ENCODE results near the gene NAA38.

Gene NAA38

GRCh38 chr17:7856811-7857712 lies at the start of gene NAA38:
TSS of gene NAA38 (minus strand) at chr17:7857559. CDS start at chr17:7857463, 96 bp downstream.
- peaks cover 22 to 55% of the 10 kb centered on the region in 2 experiments for H3K36me3 ChIP-seq (ENCODE audit: control insufficient read depth in 2 of 2, insufficient read depth in 1 of 2, low read length in 2 of 2)
- CTCF ChIA-PET, result interaction anchor here (0.7 to 2.8 kb wide), 19 partner anchors 8 to 225 kb away, joined by 3 to 29 read pairs (median 4); partner anchors contain the start of gene DNAH2
- H3K27ac ChIP-seq (ENCODE audit: extremely low read depth, low read depth, low read length), result peak within 1 kb of the TSS; percentile 90
- H3K9me3 ChIP-seq (ENCODE audit: control insufficient read depth, insufficient read depth, low read depth, low read length), result no peaks in the 10 kb centered on the region
- H3K4me1 ChIP-seq (ENCODE audit: control insufficient read depth, insufficient read depth, low read length), result peaks cover 8% of the 10 kb centered on the region; the same call in 1 of the 2 replicates
- peak within 1 kb of the TSS; percentile 88 for H3K4me3 ChIP-seq (ENCODE audit: low read depth, low read length)
- POLR2A ChIA-PET, result interaction anchor here (0.6 to 3.2 kb wide), 26 partner anchors 12 to 643 kb away, joined by 3 to 110 read pairs (median 5); partner anchors contain the start of genes ATP1B2, AURKB, CHD3 and CNTROB
- no peak for TF ChIP-seq ZNF626 (tag by site-specific recombination; IDR thresholded peaks at IDR 0.05)
- peak; percentile 47; the same call in 1 of the 2 replicates for TF ChIP-seq ZSCAN30 (tag by site-specific recombination; IDR thresholded peaks at IDR 0.05)
- TF ChIP-seq YY2 (tag by site-specific recombination; IDR thresholded peaks at IDR 0.05), result peak; percentile 88
- no peak for TF ChIP-seq ZNF677 (tag by site-specific recombination; IDR thresholded peaks at IDR 0.05)
- no peak for TF ChIP-seq ZNF202 (tag by site-specific recombination; IDR thresholded peaks at IDR 0.05; ENCODE audit: borderline replicate concordance)
- TF ChIP-seq ZNF174 (tag by site-specific recombination; IDR thresholded peaks at IDR 0.05), result no peak
- peak; percentile 95 for TF ChIP-seq ZNF335 (tag by site-specific recombination; conservative IDR thresholded peaks at IDR 0.05)
- 0 out of 2 replicates have a peak, but pooled peaks have one; percentile 22 for TF ChIP-seq ZBTB7A (tag by site-specific recombination; IDR thresholded peaks at IDR 0.05; ENCODE audit: low read depth)
- no peak for TF ChIP-seq REPIN1 (tag by site-specific recombination; IDR thresholded peaks at IDR 0.05; ENCODE audit: low read depth)
- no peak for TF ChIP-seq ZNF155 (tag by site-specific recombination; IDR thresholded peaks at IDR 0.05)
- no peak for TF ChIP-seq ZNF670 (tag by site-specific recombination; IDR thresholded peaks at IDR 0.05; ENCODE audit: low read depth)
- no peak for TF ChIP-seq ZNF133 (tag by site-specific recombination; IDR thresholded peaks at IDR 0.05)
- no peak for TF ChIP-seq ZNF530 (tag by site-specific recombination; IDR thresholded peaks at IDR 0.05; ENCODE audit: low read depth)
- TF ChIP-seq ZNF324 (tag by site-specific recombination; IDR thresholded peaks at IDR 0.05), result 0 out of 2 replicates have a peak, but pooled peaks have one; percentile 42
- TF ChIP-seq ZNF621 (tag by site-specific recombination; IDR thresholded peaks at IDR 0.05), result no peak
- TF ChIP-seq SETDB1 (IDR thresholded peaks at IDR 0.05; ENCODE audit: insufficient read length, low read length), result no peak
- no peak for TF ChIP-seq ZNF132 (tag by site-specific recombination; IDR thresholded peaks at IDR 0.05; ENCODE audit: borderline replicate concordance)
- TF ChIP-seq ZNF571 (tag by site-specific recombination; IDR thresholded peaks at IDR 0.05), result no peak
- TF ChIP-seq ZNF76 (tag by site-specific recombination; IDR thresholded peaks at IDR 0.05; ENCODE audit: borderline replicate concordance, low read depth), result peak; percentile 97
- TF ChIP-seq ZNF488 (tag by site-specific recombination; IDR thresholded peaks at IDR 0.05), result no peak
- TF ChIP-seq ZNF311 (tag by site-specific recombination; IDR thresholded peaks at IDR 0.05; ENCODE audit: borderline replicate concordance), result no peak
- no peak for TF ChIP-seq ZNF785 (tag by site-specific recombination; IDR thresholded peaks at IDR 0.05)
- peak; percentile 45 for TF ChIP-seq ZNF449 (tag by site-specific recombination; IDR thresholded peaks at IDR 0.05)
- no peak for TF ChIP-seq ZSCAN5A (tag by site-specific recombination; IDR thresholded peaks at IDR 0.05)
- no peak for TF ChIP-seq ZNF830 (tag by site-specific recombination; IDR thresholded peaks at IDR 0.05; ENCODE audit: low read depth)
- no peak for TF ChIP-seq ZNF112 (tag by site-specific recombination; IDR thresholded peaks at IDR 0.05)
- TF ChIP-seq ZNF366 (tag by site-specific recombination; conservative IDR thresholded peaks at IDR 0.05), result 0 out of 2 replicates have a peak, but pooled peaks have one; percentile 12
- no peak for TF ChIP-seq SALL2 (tag by site-specific recombination; IDR thresholded peaks at IDR 0.05; ENCODE audit: borderline replicate concordance)
- no peak for TF ChIP-seq ZNF221 (tag by site-specific recombination; IDR thresholded peaks at IDR 0.05; ENCODE audit: borderline replicate concordance)
- no peak for TF ChIP-seq ZNF26 (tag by site-specific recombination; IDR thresholded peaks at IDR 0.05)
- TF ChIP-seq ZNF521 (tag by site-specific recombination; IDR thresholded peaks at IDR 0.05), result no peak
- TF ChIP-seq ZNF239 (tag by site-specific recombination; IDR thresholded peaks at IDR 0.05), result no peak
- TF ChIP-seq ZNF138 (tag by site-specific recombination; IDR thresholded peaks at IDR 0.05; ENCODE audit: borderline replicate concordance), result no peak

All from HEK293 (cell line).